Measurements from ENCODE around the gene TFDP1. TPM values are rescaled to one million over a fixed set of nuclear protein-coding genes. Genes with fewer than 3 reads are reported as not detected.

TFDP1 gene
- total and polyA plus RNA-seq, 2 of the 4 experiments (the other 2 are of a cell fraction), result 59.3 to 97.0 TPM

DNA sequence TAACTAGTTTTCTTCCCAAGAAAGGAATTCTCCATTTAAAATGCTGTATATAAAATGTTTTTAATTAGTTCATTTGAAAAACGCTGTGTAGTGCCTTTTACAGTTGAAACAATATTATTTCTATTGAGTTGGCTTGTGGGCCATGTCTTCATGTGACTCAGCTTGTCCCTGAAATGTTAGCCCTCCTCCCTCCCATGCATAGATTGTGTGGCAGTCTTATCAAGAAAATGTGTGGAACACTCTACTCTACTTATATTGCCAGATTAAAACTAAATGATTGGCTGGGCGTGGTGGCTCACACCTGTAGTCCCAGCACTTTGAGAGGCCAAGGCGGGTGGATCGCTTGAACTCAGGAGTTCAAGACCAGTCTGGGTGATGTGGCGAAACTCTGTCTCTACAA, 33.4 kb downstream of the TFDP1 start:
- CTCF ChIA-PET, result no interaction called here

More for the DNA sequence above, 33.4 kb downstream of the TFDP1 start:
- peaks cover 31 to 69% of the 10 kb centered on the region in 2 experiments for H3K79me1 ChIP-seq (ENCODE audit: low read depth in 1 of 2, low read length in 2 of 2)
- H3K9me1 ChIP-seq (ENCODE audit: insufficient read depth, low read length), result peaks cover 24% of the 10 kb centered on the region
- no peak overlapping the region for H3K14ac ChIP-seq (replicated peaks; ENCODE audit: low read depth, low read length)
- no peak overlapping the region for H4K8ac ChIP-seq (ENCODE audit: low read depth in 2 of 2, low read length in 2 of 2)
- no peak overlapping the region for H3K4me3 ChIP-seq (ENCODE audit: insufficient read depth, low read depth, low read length)
- H3K27ac ChIP-seq (ENCODE audit: insufficient read depth, low read length), result no peak overlapping the region
- no peak overlapping the region for H2BK5ac ChIP-seq (ENCODE audit: low read depth, low read length, poor library complexity, severe bottlenecking)
- no peak overlapping the region for H2AFZ ChIP-seq (replicated peaks; ENCODE audit: low read length, poor library complexity)
- H2AK5ac ChIP-seq (ENCODE audit: low read depth, low read length), result no peak overlapping the region
- no peak for TF ChIP-seq SMC3 (IDR thresholded peaks at IDR 0.05; ENCODE audit: low read depth, low read length)
- no peak for TF ChIP-seq MAZ (IDR thresholded peaks at IDR 0.05; ENCODE audit: borderline replicate concordance, low read depth, low read length)
- TF ChIP-seq RCOR1 (IDR thresholded peaks at IDR 0.05; ENCODE audit: insufficient replicate concordance, low read length), result no peak
- TF ChIP-seq MAFK (IDR thresholded peaks at IDR 0.05; ENCODE audit: low read depth, low read length), result no peak
- no peak for TF ChIP-seq BHLHE40 (IDR thresholded peaks at IDR 0.05; ENCODE audit: low read depth, low read length)
- no peak for TF ChIP-seq FOS (IDR thresholded peaks at IDR 0.05; ENCODE audit: low read depth, low read length)
- TF ChIP-seq, protein P1, sequence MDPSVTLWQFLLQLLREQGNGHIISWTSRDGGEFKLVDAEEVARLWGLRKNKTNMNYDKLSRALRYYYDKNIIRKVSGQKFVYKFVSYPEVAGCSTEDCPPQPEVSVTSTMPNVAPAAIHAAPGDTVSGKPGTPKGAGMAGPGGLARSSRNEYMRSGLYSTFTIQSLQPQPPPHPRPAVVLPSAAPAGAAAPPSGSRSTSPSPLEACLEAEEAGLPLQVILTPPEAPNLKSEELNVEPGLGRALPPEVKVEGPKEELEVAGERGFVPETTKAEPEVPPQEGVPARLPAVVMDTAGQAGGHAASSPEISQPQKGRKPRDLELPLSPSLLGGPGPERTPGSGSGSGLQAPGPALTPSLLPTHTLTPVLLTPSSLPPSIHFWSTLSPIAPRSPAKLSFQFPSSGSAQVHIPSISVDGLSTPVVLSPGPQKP (IDR thresholded peaks at IDR 0.05; ENCODE audit: borderline replicate concordance, low read depth, low read length), result no peak
- TF ChIP-seq, protein P2, sequence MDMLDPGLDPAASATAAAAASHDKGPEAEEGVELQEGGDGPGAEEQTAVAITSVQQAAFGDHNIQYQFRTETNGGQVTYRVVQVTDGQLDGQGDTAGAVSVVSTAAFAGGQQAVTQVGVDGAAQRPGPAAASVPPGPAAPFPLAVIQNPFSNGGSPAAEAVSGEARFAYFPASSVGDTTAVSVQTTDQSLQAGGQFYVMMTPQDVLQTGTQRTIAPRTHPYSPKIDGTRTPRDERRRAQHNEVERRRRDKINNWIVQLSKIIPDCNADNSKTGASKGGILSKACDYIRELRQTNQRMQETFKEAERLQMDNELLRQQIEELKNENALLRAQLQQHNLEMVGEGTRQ (IDR thresholded peaks at IDR 0.05; ENCODE audit: low read depth, low read length), result no peak
- no peak for TF ChIP-seq RAD21 (IDR thresholded peaks at IDR 0.05; ENCODE audit: low read length)
- no peak for TF ChIP-seq CHD1 (IDR thresholded peaks at IDR 0.05; ENCODE audit: low read depth, low read length)
- no peak for TF ChIP-seq CEBPB (IDR thresholded peaks at IDR 0.05; ENCODE audit: low read depth, low read length)
- TF ChIP-seq, protein P3, sequence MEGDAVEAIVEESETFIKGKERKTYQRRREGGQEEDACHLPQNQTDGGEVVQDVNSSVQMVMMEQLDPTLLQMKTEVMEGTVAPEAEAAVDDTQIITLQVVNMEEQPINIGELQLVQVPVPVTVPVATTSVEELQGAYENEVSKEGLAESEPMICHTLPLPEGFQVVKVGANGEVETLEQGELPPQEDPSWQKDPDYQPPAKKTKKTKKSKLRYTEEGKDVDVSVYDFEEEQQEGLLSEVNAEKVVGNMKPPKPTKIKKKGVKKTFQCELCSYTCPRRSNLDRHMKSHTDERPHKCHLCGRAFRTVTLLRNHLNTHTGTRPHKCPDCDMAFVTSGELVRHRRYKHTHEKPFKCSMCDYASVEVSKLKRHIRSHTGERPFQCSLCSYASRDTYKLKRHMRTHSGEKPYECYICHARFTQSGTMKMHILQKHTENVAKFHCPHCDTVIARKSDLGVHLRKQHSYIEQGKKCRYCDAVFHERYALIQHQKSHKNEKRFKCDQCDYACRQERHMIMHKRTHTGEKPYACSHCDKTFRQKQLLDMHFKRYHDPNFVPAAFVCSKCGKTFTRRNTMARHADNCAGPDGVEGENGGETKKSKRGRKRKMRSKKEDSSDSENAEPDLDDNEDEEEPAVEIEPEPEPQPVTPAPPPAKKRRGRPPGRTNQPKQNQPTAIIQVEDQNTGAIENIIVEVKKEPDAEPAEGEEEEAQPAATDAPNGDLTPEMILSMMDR (conservative IDR thresholded peaks at IDR 0.05; ENCODE audit: low read depth, low read length), result no peak
- TF ChIP-seq MXI1 (IDR thresholded peaks at IDR 0.05; ENCODE audit: borderline replicate concordance, low read depth, low read length), result no peak
- no peak for TF ChIP-seq NFE2L2 (IDR thresholded peaks at IDR 0.05; ENCODE audit: low read depth, low read length)
- TF ChIP-seq RFX5 (IDR thresholded peaks at IDR 0.05; ENCODE audit: low read depth, low read length), result no peak
- H3K56ac ChIP-seq (ENCODE audit: extremely low read depth, insufficient read depth, low read length), result no peak overlapping the region
- ATAC-seq (ENCODE audit: low read depth), result no peak
- H3K23ac ChIP-seq (ENCODE audit: low read depth, low read length), result no peak overlapping the region
- BruUV-seq (replicated peaks), result no TSS peak
- H2BK15ac ChIP-seq (ENCODE audit: low read depth, low read length), result no peak overlapping the region
- in situ Hi-C loops (cut with MboI; ENCODE audit: low sequenced_read_pairs), result no loop called here
- H4K20me1 ChIP-seq (ENCODE audit: insufficient read depth, low read length), result peaks cover 62% of the 10 kb centered on the region
- dilution Hi-C loops (cut with HindIII; ENCODE audit: low sequenced_read_pairs, unreplicated experiment), result no loop called here
- DNase-seq, result peak; percentile 6
- no peak overlapping the region for H2BK20ac ChIP-seq (ENCODE audit: low read depth, low read length)
- no peaks in the 10 kb centered on the region for H3K27me3 ChIP-seq (ENCODE audit: control insufficient read depth, insufficient read depth, low read length)
- peaks cover 13% of the 10 kb centered on the region for H3K4me1 ChIP-seq (ENCODE audit: control insufficient read depth, insufficient read depth, low read length)
- intact Hi-C loops (cut with micrococcal nuclease), result no loop called here
- no peak overlapping the region for H4K5ac ChIP-seq (ENCODE audit: low read depth, low read length)
- no peak overlapping the region for H2BK120ac ChIP-seq (ENCODE audit: low read depth, low read length)
- no CpG with 5 or more reads among the region's 5 CpGs for WGBS, 2 experiments (ENCODE audit: extremely low coverage in 2 of 2, insufficient read length in 1 of 2)
- H3K4me2 ChIP-seq (ENCODE audit: low read depth, low read length), result no peak overlapping the region
- H3K9ac ChIP-seq (ENCODE audit: low read depth, low read length), result no peak overlapping the region
- POLR2A ChIA-PET (ENCODE audit: unreplicated experiment), result no interaction called here
- no peak overlapping the region for H3K18ac ChIP-seq (ENCODE audit: low read depth, low read length)
- no peak overlapping the region for H2AK9ac ChIP-seq (replicated peaks; ENCODE audit: low read depth, low read length, poor library complexity)
- no peak overlapping the region for H3K4ac ChIP-seq (ENCODE audit: low read depth, low read length)
- peaks cover 14% of the 10 kb centered on the region for H3K36me3 ChIP-seq (ENCODE audit: control insufficient read depth, insufficient read depth, low read length)
- no peak overlapping the region for H4K91ac ChIP-seq (ENCODE audit: insufficient read depth, low read depth, low read length)
- H3K9me3 ChIP-seq (ENCODE audit: control insufficient read depth, insufficient read depth, low read length), result no peaks in the 10 kb centered on the region
